ENCODE results near the gene GRAMD1B. TPM values are rescaled to one million over a fixed set of nuclear protein-coding genes. Genes with fewer than 3 reads are reported as not detected.

GRAMD1B gene
- total RNA-seq, 4 donors from 2014 or later = under 0.01 to 6.5 (median 3.7) TPM

DNA sequence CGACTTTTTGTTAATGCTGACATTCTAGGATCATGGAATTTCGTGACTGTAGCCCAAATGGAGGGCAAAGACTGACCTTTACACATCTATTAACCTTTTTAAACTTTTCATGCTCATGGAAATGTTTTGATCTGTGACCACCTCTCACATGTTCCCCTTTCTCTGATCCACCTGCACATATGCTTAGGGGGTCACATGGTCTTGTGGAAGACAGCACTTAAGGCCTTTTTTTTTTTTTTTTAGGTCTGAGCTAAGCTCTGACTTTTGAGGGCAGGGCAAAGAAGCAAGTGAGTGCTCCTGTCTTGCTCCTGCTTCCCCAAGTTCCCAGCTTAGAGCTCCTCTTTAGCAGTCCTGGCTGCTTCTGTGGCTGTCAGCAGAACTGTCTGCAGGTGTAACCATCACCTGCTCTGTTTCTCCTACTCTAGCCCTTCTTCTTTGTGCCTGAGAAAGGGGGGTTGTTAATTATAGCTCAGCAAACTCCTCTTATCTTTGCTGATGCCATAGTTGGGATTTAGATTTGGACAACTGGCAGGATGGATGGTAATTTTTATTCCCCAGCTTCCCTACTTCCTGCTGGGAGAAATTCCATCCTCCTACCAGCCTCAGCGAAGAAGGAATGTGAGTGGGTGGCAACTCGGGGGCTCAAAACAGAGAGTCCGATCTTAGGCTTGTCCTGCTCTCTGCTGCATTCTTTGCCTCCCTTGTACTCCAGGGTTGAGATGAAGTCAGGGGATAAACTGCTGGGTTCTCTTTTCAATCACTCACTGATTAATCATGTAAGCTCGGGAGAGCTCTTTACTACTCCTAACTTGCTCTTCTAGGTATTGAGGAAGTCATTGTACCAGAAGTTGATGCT is 64.4 kb downstream of the GRAMD1B start:
- Histone ChIP-seq H3K4me1 (no peaks in the 10 kb centered on the region), H3K36me3 (no peaks in the 10 kb centered on the region), H3K27me3 (no peaks in the 10 kb centered on the region), H3K27ac (no peak overlapping the region), H3K4me3 (no peak overlapping the region), H3K9me3 (no peaks in the 10 kb centered on the region)
- intact Hi-C loops (cut with DNase I; ENCODE audit: low total_unique reads) = no loop called here
- no peak for DNase-seq
- no peak for TF ChIP-seq CTCF (IDR thresholded peaks at IDR 0.05)
- TF ChIP-seq POLR2A (IDR thresholded peaks at IDR 0.05) = no peak

DNA sequence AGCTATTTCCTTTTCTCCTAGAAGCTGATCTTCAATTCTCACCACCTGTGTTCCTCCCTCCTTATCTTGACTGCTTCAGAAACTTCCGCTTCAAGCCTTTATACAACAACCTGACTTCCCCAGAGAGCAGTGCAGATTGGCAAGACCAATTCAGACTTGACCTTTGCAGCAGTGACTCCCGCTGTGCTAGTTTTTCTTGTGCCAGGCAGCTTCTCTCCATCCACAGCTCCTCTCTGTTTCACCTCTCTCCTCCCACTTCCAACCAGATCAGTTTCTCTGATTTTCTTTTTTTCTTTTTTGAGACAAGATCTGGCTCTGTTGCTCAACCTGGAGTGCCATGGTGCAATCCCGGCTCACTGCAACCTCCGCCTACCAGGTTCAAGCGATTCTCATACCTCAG is 74.3 kb downstream of the GRAMD1B start:
- intact Hi-C loops (cut with DNase I; ENCODE audit: low total_unique reads) = no loop called here
- H3K4me3 ChIP-seq = no peak overlapping the region
- H3K36me3 ChIP-seq = no peaks in the 10 kb centered on the region
- no peaks in the 10 kb centered on the region for H3K9me3 ChIP-seq
- H3K27me3 ChIP-seq = no peaks in the 10 kb centered on the region
- TF ChIP-seq CTCF (IDR thresholded peaks at IDR 0.05) (no peak), POLR2A (IDR thresholded peaks at IDR 0.05) (no peak)
- H3K27ac ChIP-seq = no peak overlapping the region
- DNase-seq = no peak
- H3K4me1 ChIP-seq = no peaks in the 10 kb centered on the region

- H3K9me3 ChIP-seq = no peaks in the 10 kb centered on the region
- H3K4me1 ChIP-seq = no peaks in the 10 kb centered on the region
- no peak for TF ChIP-seq POLR2A (IDR thresholded peaks at IDR 0.05)
- no peak for TF ChIP-seq CTCF (IDR thresholded peaks at IDR 0.05)
- no peak overlapping the region for H3K27ac ChIP-seq
- no peaks in the 10 kb centered on the region for H3K27me3 ChIP-seq
- no peaks in the 10 kb centered on the region for H3K36me3 ChIP-seq
- no peak for DNase-seq
- intact Hi-C loops (cut with DNase I; ENCODE audit: low total_unique reads) = no loop called here
- H3K4me3 ChIP-seq = no peak overlapping the region
Observed at GRCh38 chr11:123505546-123506299, 75.7 kb downstream of the GRAMD1B start.

- no peak for TF ChIP-seq POLR2A (IDR thresholded peaks at IDR 0.05)
- no peak for TF ChIP-seq CTCF (IDR thresholded peaks at IDR 0.05)
- H3K9me3 ChIP-seq = no peaks in the 10 kb centered on the region
- H3K27me3 ChIP-seq = no peaks in the 10 kb centered on the region
- no peaks in the 10 kb centered on the region for H3K36me3 ChIP-seq
- no peaks in the 10 kb centered on the region for H3K4me1 ChIP-seq
- H3K27ac ChIP-seq = no peak overlapping the region
- DNase-seq = no peak
- intact Hi-C loops (cut with DNase I; ENCODE audit: low total_unique reads) = no loop called here
- H3K4me3 ChIP-seq = no peak overlapping the region
Observed at GRCh38 chr11:123507043-123507442, 77.0 kb downstream of the GRAMD1B start.
